Measurements from ENCODE around the gene ZBTB9. TPM values are rescaled to one million over a fixed set of nuclear protein-coding genes. Genes with fewer than 3 reads are reported as not detected.

The ZBTB9 gene
- total RNA-seq, 2 donors from 2014 or later = 4.4 to 5.9 TPM

GRCh38 chr6:33417128-33417902 lies 37.1 kb upstream of the ZBTB9 start:
- intact Hi-C loops (cut with DNase I) = no loop called here
- ATAC-seq = peak in 1 of 2 donors; percentile 33
- no peak for DNase-seq

- intact Hi-C loops (cut with DNase I) = no loop called here
- ATAC-seq (peak; percentile 94 to 95), DNase-seq (peak; percentile 100)
Observed at GRCh38 chr6:33417903-33418689, 36.3 kb upstream of the ZBTB9 start, which contains the start of gene CUTA. Gene CUTA (minus strand): TSS chr6:33418107. CDS start chr6:33418000, 107 bp downstream.

- no peak for DNase-seq
- intact Hi-C loops (cut with DNase I) = no loop called here
- peak; percentile 1 to 2 for ATAC-seq
Observed at GRCh38 chr6:33418690-33419291, 35.6 kb upstream of the ZBTB9 start.

- ATAC-seq = peak in 1 of 2 donors; percentile 22
- intact Hi-C loops (cut with DNase I) = no loop called here
- peak; percentile 73 for DNase-seq
Observed at GRCh38 chr6:33419580-33420490, 34.5 kb upstream of the ZBTB9 start, which contains the start of gene SYNGAP1. Gene SYNGAP1 (plus strand): TSS chr6:33420065. CDS start chr6:33420265, 200 bp downstream.

- DNase-seq = no peak
- intact Hi-C loops (cut with DNase I) = no loop called here
- no peak for ATAC-seq
Observed at GRCh38 chr6:33420491-33421343, 33.7 kb upstream of the ZBTB9 start.

- intact Hi-C loops (cut with DNase I) = no loop called here
- DNase-seq (no peak), ATAC-seq (no peak)
Observed at GRCh38 chr6:33421344-33421643, 33.1 kb upstream of the ZBTB9 start.

- ATAC-seq (no peak), DNase-seq (no peak)
- intact Hi-C loops (cut with DNase I) = no loop called here
Observed at GRCh38 chr6:33423777-33424176, 30.6 kb upstream of the ZBTB9 start.

- intact Hi-C loops (cut with DNase I) = no loop called here
- DNase-seq = no peak
- ATAC-seq = peak in 1 of 2 donors; percentile 3
Observed at GRCh38 chr6:33424855-33425667, 29.3 kb upstream of the ZBTB9 start.

GRCh38 chr6:33425668-33426577 lies 28.5 kb upstream of the ZBTB9 start:
- intact Hi-C loops (cut with DNase I) = no loop called here
- ATAC-seq (peak; percentile 85 to 89), DNase-seq (peak; percentile 90)

- intact Hi-C loops (cut with DNase I) = no loop called here
- ATAC-seq (no peak), DNase-seq (no peak)
Observed at GRCh38 chr6:33426590-33427511, 27.5 kb upstream of the ZBTB9 start.

GRCh38 chr6:33427585-33428223 lies 26.7 kb upstream of the ZBTB9 start:
- ATAC-seq = no peak
- intact Hi-C loops (cut with DNase I) = no loop called here
- DNase-seq = peak; percentile 64

GRCh38 chr6:33428224-33428965 lies 26.0 kb upstream of the ZBTB9 start:
- ATAC-seq (no peak), DNase-seq (no peak)
- intact Hi-C loops (cut with DNase I) = no loop called here

- intact Hi-C loops (cut with DNase I) = no loop called here
- DNase-seq (no peak), ATAC-seq (no peak)
Observed at GRCh38 chr6:33428966-33429749, 25.2 kb upstream of the ZBTB9 start.

GRCh38 chr6:33429750-33430052 lies 24.7 kb upstream of the ZBTB9 start:
- intact Hi-C loops (cut with DNase I) = no loop called here
- no peak for ATAC-seq
- no peak for DNase-seq

Measured in left cardiac atrium (tissue), 4 donors.